Vagina (tissue), 2 donors: ENCODE results near the gene SLC22A23.

Experiments used
- CTCF ChIP-seq, 3 experiments: fragments of 450-650 bp in 2 of 3; fragments of 200-600 bp in 1 of 3; sonication (generic) in 1 of 3; IDR thresholded peaks; one replicate each; pipeline ENCODE4 v1.5.1; 2017 to 2019; ENCODE audit warnings: antibody characterized with exemption in 3 of 3, mild to moderate bottlenecking in 2 of 3, moderate library complexity in 2 of 3
- POLR2A ChIP-seq, 2 donors: fragments of 450-650 bp; IDR thresholded peaks; one replicate each; pipeline ENCODE4 v1.6.1; 2017; ENCODE audit warnings: antibody characterized with exemption in 2 of 2, mild to moderate bottlenecking in 2 of 2, moderate library complexity in 2 of 2

GRCh38 chr6:3499603-3500002, 42.8 kb upstream of the SLC22A23 start:
- TF ChIP-seq CTCF (IDR thresholded peaks at IDR 0.05) (no peak), POLR2A (IDR thresholded peaks at IDR 0.05) (no peak)
